ENCODE measurements around the gene ARHGEF38.

ARHGEF38 gene

GRCh38 chr4:105671301-105671700, 118.9 kb downstream of the ARHGEF38 start:
- Histone ChIP-seq H3K4me3 (replicated peaks; ENCODE audit: insufficient read depth, low read length) (no peak overlapping the region), H3K27ac (replicated peaks) (no peak overlapping the region), H3K27me3 (ENCODE audit: insufficient read depth, poor library complexity, severe bottlenecking) (no peaks in the 10 kb centered on the region)
- no peak for DNase-seq (ENCODE audit: low read depth in 1 of 2, low spot score in 1 of 2)
- no peak for TF ChIP-seq CTCF (IDR thresholded peaks at IDR 0.05; ENCODE audit: insufficient read depth, low read length)
- TF ChIP-seq POLR2AphosphoS5 (IDR thresholded peaks at IDR 0.05; ENCODE audit: low read depth) = no peak
- no peak for TF ChIP-seq GABPA (IDR thresholded peaks at IDR 0.05; ENCODE audit: low read depth)
- no peak for TF ChIP-seq SPI1 (IDR thresholded peaks at IDR 0.05; ENCODE audit: borderline replicate concordance, low read depth)
- TF ChIP-seq REST (IDR thresholded peaks at IDR 0.05; ENCODE audit: insufficient replicate concordance, low read depth) = no peak

- TF ChIP-seq CTCF (IDR thresholded peaks at IDR 0.05; ENCODE audit: insufficient read depth, low read length) (no peak), SPI1 (IDR thresholded peaks at IDR 0.05; ENCODE audit: borderline replicate concordance, low read depth) (no peak), POLR2AphosphoS5 (IDR thresholded peaks at IDR 0.05; ENCODE audit: low read depth) (no peak), GABPA (IDR thresholded peaks at IDR 0.05; ENCODE audit: low read depth) (no peak), REST (IDR thresholded peaks at IDR 0.05; ENCODE audit: insufficient replicate concordance, low read depth) (no peak)
- no peaks in the 10 kb centered on the region for H3K27me3 ChIP-seq (ENCODE audit: insufficient read depth, poor library complexity, severe bottlenecking)
- H3K4me3 ChIP-seq (replicated peaks; ENCODE audit: insufficient read depth, low read length) = no peak overlapping the region
- no peak overlapping the region for H3K27ac ChIP-seq (replicated peaks)
- DNase-seq (ENCODE audit: low read depth in 1 of 2, low spot score in 1 of 2) = no peak
Observed at GRCh38 chr4:105674011-105674410, 121.6 kb downstream of the ARHGEF38 start.

GRCh38 chr4:105677709-105678108, 125.3 kb downstream of the ARHGEF38 start:
- DNase-seq (ENCODE audit: low read depth in 1 of 2, low spot score in 1 of 2) = no peak
- H3K27ac ChIP-seq (replicated peaks) = no peak overlapping the region
- TF ChIP-seq SPI1 (IDR thresholded peaks at IDR 0.05; ENCODE audit: borderline replicate concordance, low read depth) = no peak
- no peak for TF ChIP-seq GABPA (IDR thresholded peaks at IDR 0.05; ENCODE audit: low read depth)
- H3K27me3 ChIP-seq (ENCODE audit: insufficient read depth, poor library complexity, severe bottlenecking) = no peaks in the 10 kb centered on the region
- H3K4me3 ChIP-seq (replicated peaks; ENCODE audit: insufficient read depth, low read length) = no peak overlapping the region

GRCh38 chr4:105679186-105679585, 126.8 kb downstream of the ARHGEF38 start:
- H3K27me3 ChIP-seq (ENCODE audit: insufficient read depth, poor library complexity, severe bottlenecking) = no peaks in the 10 kb centered on the region
- no peak for DNase-seq (ENCODE audit: low read depth in 1 of 2, low spot score in 1 of 2)
- TF ChIP-seq GABPA (IDR thresholded peaks at IDR 0.05; ENCODE audit: low read depth) (no peak), POLR2AphosphoS5 (IDR thresholded peaks at IDR 0.05; ENCODE audit: low read depth) (no peak), REST (IDR thresholded peaks at IDR 0.05; ENCODE audit: insufficient replicate concordance, low read depth) (no peak), CTCF (IDR thresholded peaks at IDR 0.05; ENCODE audit: insufficient read depth, low read length) (no peak), SPI1 (IDR thresholded peaks at IDR 0.05; ENCODE audit: borderline replicate concordance, low read depth) (no peak)
- no peak overlapping the region for H3K4me3 ChIP-seq (replicated peaks; ENCODE audit: insufficient read depth, low read length)
- H3K27ac ChIP-seq (replicated peaks) = no peak overlapping the region

Measured in HL-60 (cell line).